Stimulated activated naive B cell treated with anti-CD40 and anti-IgM and Interleukin-4, amounts not matched to agents 10 μg/mL and 1 μg/mL and 100 μg/mL, for 72 hours (primary cell): ENCODE data around the gene PHF23.

Source experiments
- ATAC-seq, 2 donors: fragments of 150-1000 bp; cut with Tn5 transposase; replicated peaks; 2 replicates each; pipeline ENCODE4 v1.10.0; 2021; ENCODE audit warnings: moderate library complexity in 1 of 2
- DNase-seq: peaks from one replicate; pipeline ENCODE4 v3.0.0; 2021
- H3K27ac Mint-ChIP-seq: one replicate; pipeline ENCODE4 v1.8.0; 2022; ENCODE audit warnings: mild to moderate bottlenecking, mixed read lengths
- H3K27me3 Mint-ChIP-seq, 2 donors: one replicate each; pipeline ENCODE4 v1.8.0; 2022; ENCODE audit warnings: mixed read lengths in 2 of 2
- H3K36me3 Mint-ChIP-seq, 2 donors: one replicate each; pipeline ENCODE4 v1.8.0; 2022; ENCODE audit warnings: mixed read lengths in 2 of 2, mild to moderate bottlenecking in 1 of 2
- H3K4me1 Mint-ChIP-seq, 2 donors: one replicate each; pipeline ENCODE4 v1.8.0; 2022; ENCODE audit warnings: mixed read lengths in 2 of 2, mild to moderate bottlenecking in 1 of 2
- H3K4me3 Mint-ChIP-seq, 2 donors: one replicate each; pipeline ENCODE4 v1.8.0; 2022; ENCODE audit warnings: mild to moderate bottlenecking in 2 of 2, mixed read lengths in 2 of 2, moderate library complexity in 1 of 2
- H3K9me3 Mint-ChIP-seq, 2 donors: one replicate each; pipeline ENCODE4 v1.8.0; 2022; ENCODE audit warnings: mixed read lengths in 2 of 2, mild to moderate bottlenecking in 1 of 2

Gene PHF23

DNA sequence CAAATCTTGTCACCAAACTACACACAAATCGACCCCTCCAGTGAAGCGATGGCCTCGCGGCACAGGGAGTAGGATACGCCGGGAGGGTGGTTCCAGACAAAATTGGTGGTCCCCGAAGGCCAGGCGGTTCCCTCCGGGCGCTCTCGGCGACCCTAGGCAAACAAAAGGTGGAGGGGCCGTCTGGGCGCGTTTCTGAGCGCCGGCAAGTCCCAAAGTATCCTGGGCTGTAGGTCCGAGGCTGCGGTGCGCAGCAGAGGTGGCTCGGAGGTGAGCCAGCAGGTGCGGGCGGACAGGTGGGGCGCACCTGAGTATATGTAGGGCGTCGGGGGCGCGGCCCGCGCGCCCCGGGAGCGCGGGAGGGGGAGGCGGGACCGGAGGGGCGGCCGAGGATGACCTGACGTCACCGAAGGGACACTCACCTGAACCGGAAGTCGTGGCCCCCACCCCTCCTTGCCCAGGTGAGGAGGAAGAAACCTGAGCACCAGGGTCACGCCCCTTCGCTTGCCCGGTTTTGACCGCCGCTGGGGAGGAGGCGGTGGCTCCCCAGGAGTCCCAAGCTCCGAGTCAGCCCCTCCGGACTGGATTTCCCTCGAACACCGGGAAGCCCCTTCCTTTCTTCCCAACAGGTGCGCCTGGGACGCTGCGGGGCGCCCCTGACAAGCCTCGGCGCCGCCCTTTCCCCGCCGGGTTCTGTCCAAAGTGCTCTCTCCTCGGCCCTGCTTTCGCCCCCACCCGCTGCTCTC, 23.1 kb upstream of the PHF23 start, which contains the start of gene CLDN7:
Gene CLDN7 (minus strand): TSS at position 287 of the 743 bp plus-strand sequence. CDS start 435 bp downstream, outside the sequence.
- Mint-ChIP-seq H3K36me3 (peaks cover 8 to 10% of the 10 kb centered on the region in 2 donors), H3K4me3 (peak within 1 kb of the TSS; percentile 79 to 81), H3K9me3 (no peaks in the 10 kb centered on the region), H3K27me3 (peaks cover 19 to 37% of the 10 kb centered on the region in 2 donors), H3K4me1 (peaks cover 15 to 40% of the 10 kb centered on the region in 2 donors), H3K27ac (peak within 1 kb of the TSS; percentile 76)
- no peak for DNase-seq
- ATAC-seq, result no peak

DNA sequence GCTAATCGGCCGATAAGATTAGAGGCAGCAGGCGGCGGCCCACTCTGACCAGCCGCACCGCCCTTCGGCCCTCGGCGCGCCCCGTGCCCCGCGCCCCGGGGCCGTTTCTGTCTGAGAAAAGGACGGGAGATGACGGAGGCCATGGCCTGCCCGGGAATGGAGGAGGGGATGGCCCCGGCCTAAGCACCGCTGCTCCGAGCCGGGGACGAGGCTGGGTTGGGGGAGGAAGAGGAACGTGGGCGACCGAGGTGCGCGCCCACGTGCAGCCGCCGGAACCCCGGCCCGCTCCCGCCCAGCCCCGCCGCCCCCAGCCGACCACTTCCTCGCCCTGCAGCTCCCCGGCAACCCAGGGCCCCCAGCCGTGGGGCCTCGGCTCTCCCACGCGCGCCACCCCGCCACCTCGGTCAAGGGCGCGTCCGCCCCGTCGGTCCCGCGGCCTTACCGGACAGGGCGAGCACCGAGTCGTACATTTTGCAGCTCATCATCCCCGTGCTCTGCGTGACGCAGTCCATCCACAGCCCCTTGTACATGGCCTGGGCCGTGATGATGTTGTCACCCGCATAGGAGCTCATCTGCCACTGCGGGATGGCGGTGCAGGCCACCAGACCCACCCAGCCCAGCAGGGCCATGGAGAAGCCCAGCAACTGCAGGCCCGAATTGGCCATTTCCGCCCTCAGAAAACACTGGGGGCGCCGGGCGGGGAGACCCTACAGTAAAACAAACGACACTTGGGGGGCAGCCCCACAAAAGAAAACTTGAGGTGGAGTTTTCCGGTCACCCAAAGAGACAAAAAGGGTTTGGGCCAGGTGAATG, 22.3 kb upstream of the PHF23 start:
- DNase-seq, result no peak

DNA sequence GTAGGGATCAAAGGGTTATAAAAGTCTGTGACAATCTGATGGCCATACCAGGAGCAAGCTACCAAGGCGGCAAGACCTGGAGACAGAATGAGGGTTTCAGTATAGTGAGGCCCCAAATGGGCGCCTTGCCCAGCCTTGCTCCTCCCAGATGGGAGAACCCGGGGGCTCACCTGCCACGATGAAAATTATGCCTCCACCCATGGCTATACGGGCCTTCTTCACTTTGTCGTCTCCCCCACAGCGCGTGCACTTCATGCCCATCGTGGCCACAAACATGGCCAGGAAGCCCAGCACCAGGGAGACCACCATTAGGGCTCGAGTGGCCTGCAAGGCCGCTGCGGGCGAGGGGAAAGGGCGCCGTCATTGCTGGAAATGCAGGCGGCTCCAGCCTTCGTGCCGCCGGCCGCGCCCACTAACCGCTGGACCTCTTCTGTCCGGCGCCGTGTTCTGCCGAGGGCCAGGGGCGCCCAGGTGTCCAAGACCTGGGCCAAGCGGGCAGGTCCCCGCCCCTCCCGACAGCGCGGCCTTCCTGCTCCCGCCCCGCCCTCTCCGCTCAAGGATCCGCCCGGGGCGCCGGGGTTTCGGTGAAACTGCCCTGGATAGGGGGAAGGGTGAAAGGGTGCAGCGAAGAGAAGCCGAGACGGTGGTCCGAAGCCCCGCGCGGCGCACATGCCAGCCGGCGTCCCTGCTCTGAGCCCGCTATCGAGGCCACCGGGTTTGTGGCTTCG, 21.6 kb upstream of the PHF23 start:
- H3K27me3 Mint-ChIP-seq, result peaks cover 15 to 25% of the 10 kb centered on the region in 2 donors
- peaks cover 18 to 35% of the 10 kb centered on the region in 2 donors for H3K4me1 Mint-ChIP-seq
- H3K9me3 Mint-ChIP-seq, result no peaks in the 10 kb centered on the region
- H3K27ac Mint-ChIP-seq, result no peak overlapping the region
- no peak for DNase-seq
- peak; percentile 66 to 67 for ATAC-seq
- peak overlapping the region; percentile 66 to 81 for H3K4me3 Mint-ChIP-seq
- H3K36me3 Mint-ChIP-seq, result peaks cover 20 to 21% of the 10 kb centered on the region in 2 donors

More for the DNA sequence above, 22.3 kb upstream of the PHF23 start:
- peak; percentile 52 to 54 for ATAC-seq
- Mint-ChIP-seq H3K27me3 (peaks cover 16 to 33% of the 10 kb centered on the region in 2 donors), H3K4me1 (peaks cover 18 to 36% of the 10 kb centered on the region in 2 donors), H3K4me3 (peak overlapping the region; percentile 79 to 81), H3K27ac (peak overlapping the region; percentile 25), H3K36me3 (peaks cover 12 to 16% of the 10 kb centered on the region in 2 donors), H3K9me3 (no peaks in the 10 kb centered on the region)

DNA sequence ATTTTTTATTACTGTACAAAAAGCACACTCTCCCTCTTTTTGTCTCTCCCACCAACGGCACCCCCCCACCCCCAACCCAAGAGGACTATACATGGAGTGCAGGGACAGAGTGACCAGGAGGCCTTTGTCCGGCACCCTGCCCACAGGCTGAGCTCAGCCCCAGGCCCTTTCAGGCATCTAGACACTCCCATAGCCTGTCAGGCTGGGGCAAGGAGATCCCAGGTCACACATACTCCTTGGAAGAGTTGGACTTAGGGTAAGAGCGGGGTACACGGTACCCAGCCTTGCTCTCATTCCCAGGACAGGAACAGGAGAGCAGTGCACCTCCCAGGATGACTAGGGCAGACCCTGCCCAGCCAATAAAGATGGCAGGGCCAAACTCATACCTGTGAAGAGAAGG, 20.9 kb upstream of the PHF23 start:
- ATAC-seq, result no peak
- Mint-ChIP-seq H3K36me3 (peaks cover 20 to 21% of the 10 kb centered on the region in 2 donors), H3K4me3 (peak overlapping the region; percentile 50 to 66), H3K27me3 (peaks cover 15 to 25% of the 10 kb centered on the region in 2 donors), H3K27ac (peak overlapping the region; percentile 81), H3K9me3 (no peaks in the 10 kb centered on the region), H3K4me1 (peaks cover 18 to 35% of the 10 kb centered on the region in 2 donors)
- no peak for DNase-seq

DNA sequence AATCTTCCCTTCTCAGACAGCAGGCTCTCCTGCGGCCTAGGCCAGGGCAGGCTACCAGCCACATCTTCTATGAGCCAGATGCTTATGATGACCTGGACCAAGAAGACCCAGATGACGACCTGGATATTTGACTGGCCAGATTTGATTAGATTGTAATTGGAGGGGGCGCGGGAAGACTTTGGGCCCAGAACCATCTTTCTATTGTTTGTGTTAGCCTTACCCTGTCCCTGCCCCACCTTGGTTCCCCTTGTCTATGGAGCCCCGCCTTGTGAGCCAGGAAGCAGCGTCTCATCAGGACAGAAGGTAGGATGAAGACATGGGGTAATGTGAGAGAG, 20.3 kb upstream of the PHF23 start:
- H3K4me1 Mint-ChIP-seq, result peaks cover 18 to 40% of the 10 kb centered on the region in 2 donors
- no peak for DNase-seq
- ATAC-seq, result no peak
- H3K9me3 Mint-ChIP-seq, result no peaks in the 10 kb centered on the region
- peaks cover 15 to 25% of the 10 kb centered on the region in 2 donors for H3K27me3 Mint-ChIP-seq
- no peak overlapping the region for H3K4me3 Mint-ChIP-seq
- H3K36me3 Mint-ChIP-seq, result peaks cover 25% of the 10 kb centered on the region in 2 donors
- peak overlapping the region; percentile 7 for H3K27ac Mint-ChIP-seq

DNA sequence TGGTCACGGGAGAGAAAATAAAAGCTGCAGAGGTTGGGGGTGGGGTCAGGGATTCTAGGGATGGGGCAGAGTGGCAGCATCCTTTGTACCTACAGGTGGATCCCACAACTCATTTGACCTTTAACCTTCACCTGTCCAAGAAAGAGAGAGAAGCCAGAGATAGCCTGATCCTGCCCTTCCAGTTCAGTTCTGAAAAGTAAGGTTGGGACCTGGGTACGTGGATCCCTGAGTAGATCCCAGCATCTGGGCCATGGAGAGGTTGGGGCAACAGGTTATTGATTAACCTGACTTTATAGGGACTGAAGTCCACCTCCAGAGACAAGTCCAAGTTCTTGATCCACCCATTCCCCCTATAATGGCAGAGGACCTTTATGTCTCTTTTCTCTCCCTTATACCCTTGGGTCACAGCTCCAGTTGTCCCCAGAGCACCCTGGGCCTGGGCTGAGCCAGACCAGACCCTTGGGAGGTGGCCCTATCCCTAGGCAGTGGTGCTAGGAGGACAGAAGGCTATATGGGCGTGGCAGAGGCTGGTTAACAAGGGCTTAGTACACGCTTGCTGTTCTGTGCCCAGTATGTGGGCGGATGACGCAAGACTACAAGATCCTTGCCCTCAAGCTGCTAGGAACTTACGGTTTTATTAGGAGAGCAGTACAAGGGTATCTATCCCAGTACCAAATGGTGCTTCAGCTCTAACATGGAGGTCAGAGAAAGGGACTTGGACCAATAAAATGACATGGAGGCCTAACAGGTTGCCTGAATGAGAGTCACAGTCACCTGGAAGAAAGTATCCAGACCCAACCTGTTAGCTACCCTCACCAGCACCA, 19.7 kb upstream of the PHF23 start:
- Mint-ChIP-seq H3K9me3 (no peaks in the 10 kb centered on the region), H3K27ac (peak overlapping the region; percentile 20)
- no peak for ATAC-seq

DNA sequence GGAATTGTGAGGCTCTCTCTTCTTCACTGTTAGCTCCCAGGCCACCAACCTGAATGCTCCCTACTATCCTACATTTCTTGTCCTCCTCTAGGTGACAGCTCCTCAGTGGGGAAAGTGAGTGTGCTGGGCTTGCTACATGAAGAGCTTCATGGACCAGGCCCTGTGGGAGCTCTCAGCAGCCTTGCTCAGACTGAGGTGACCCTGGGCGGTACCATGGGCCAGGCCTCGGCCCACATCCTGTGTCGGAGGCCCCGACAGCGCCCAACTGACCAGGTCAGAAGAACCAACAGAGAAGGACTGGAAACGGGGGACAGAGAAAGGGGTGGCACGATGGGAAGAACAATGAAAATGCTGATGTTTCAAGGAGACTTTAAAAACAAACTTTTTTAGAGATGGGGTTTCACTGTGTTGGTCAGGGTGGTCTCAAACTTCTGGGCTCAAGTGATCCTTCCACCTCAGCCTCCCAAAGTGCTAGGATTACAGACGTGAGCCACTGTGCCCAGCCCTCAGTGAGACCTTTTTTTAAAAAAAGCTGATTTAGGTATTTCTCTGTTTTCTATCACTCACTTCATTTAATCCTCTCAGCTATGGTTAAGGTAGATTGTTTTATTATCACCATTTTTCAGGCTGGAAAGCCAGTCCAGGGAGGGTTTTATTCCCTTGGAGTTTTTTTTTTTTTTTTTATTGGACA, 17.7 kb upstream of the PHF23 start:
- Mint-ChIP-seq H3K9me3 (no peaks in the 10 kb centered on the region), H3K27me3 (peaks cover 0 to 3% of the 10 kb centered on the region in 2 donors), H3K36me3 (peaks cover 33 to 44% of the 10 kb centered on the region in 2 donors), H3K4me1 (peaks cover 19 to 40% of the 10 kb centered on the region in 2 donors), H3K4me3 (no peak overlapping the region), H3K27ac (peak overlapping the region; percentile 88)
- DNase-seq, result no peak
- ATAC-seq, result no peak

More for the DNA sequence above, 19.7 kb upstream of the PHF23 start:
- Mint-ChIP-seq H3K27me3 (peaks cover 13 to 21% of the 10 kb centered on the region in 2 donors), H3K36me3 (peaks cover 27 to 28% of the 10 kb centered on the region in 2 donors), H3K4me1 (peaks cover 18 to 40% of the 10 kb centered on the region in 2 donors), H3K4me3 (no peak overlapping the region)
- no peak for DNase-seq

DNA sequence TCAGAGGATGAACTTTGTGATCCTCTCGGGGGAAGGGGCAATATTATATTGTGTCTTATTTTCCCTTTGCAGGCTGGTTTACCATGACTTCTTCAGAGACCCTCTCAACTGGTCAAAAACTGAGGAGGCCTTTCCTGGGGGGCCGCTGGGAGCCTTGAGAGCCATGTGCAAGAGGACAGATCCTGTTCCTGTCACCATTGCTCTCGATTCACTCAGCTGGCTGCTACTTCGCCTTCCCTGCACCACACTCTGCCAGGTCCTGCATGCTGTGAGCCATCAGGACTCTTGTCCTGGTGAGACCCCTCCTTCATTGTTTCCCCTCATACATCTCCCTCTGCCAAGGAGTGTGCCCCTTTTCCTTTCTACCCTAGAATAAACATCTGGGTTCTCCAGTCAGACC, 15.3 kb upstream of the PHF23 start:
- ATAC-seq, result no peak
- Mint-ChIP-seq H3K36me3 (peaks cover 40 to 49% of the 10 kb centered on the region in 2 donors), H3K27me3 (no peaks in the 10 kb centered on the region)

DNA sequence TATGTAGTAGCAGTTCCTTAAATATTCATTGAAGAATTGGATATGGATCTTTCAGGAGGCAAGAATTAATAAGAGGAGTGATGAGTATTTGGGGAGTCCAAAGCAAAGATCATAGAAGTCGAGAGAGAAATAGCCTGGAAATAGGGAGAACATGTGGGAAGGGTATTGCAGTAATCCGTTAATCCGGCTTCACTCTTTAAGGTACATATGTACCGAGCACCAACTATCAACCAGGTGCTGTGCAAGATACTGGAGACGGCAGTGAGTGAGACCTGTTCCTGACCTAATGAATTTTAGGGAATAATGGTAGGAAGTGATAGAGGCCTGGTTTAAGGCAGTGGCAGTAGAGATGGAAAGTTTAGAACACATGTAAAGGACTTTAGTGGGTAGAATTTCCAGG, 13.8 kb upstream of the PHF23 start:
- peaks cover 23 to 53% of the 10 kb centered on the region in 2 donors for H3K4me1 Mint-ChIP-seq
- peak overlapping the region; percentile 100 for H3K27ac Mint-ChIP-seq
- H3K27me3 Mint-ChIP-seq, result no peaks in the 10 kb centered on the region
- no peaks in the 10 kb centered on the region for H3K9me3 Mint-ChIP-seq
- no peak for ATAC-seq
- peaks cover 36 to 46% of the 10 kb centered on the region in 2 donors for H3K36me3 Mint-ChIP-seq
- H3K4me3 Mint-ChIP-seq, result peak overlapping the region; percentile 92 to 98
- no peak for DNase-seq

More for the DNA sequence above, 15.3 kb upstream of the PHF23 start:
- H3K27ac Mint-ChIP-seq, result no peak overlapping the region
- H3K4me1 Mint-ChIP-seq, result peaks cover 14 to 41% of the 10 kb centered on the region in 2 donors
- DNase-seq, result no peak
- no peaks in the 10 kb centered on the region for H3K9me3 Mint-ChIP-seq
- no peak overlapping the region for H3K4me3 Mint-ChIP-seq

DNA sequence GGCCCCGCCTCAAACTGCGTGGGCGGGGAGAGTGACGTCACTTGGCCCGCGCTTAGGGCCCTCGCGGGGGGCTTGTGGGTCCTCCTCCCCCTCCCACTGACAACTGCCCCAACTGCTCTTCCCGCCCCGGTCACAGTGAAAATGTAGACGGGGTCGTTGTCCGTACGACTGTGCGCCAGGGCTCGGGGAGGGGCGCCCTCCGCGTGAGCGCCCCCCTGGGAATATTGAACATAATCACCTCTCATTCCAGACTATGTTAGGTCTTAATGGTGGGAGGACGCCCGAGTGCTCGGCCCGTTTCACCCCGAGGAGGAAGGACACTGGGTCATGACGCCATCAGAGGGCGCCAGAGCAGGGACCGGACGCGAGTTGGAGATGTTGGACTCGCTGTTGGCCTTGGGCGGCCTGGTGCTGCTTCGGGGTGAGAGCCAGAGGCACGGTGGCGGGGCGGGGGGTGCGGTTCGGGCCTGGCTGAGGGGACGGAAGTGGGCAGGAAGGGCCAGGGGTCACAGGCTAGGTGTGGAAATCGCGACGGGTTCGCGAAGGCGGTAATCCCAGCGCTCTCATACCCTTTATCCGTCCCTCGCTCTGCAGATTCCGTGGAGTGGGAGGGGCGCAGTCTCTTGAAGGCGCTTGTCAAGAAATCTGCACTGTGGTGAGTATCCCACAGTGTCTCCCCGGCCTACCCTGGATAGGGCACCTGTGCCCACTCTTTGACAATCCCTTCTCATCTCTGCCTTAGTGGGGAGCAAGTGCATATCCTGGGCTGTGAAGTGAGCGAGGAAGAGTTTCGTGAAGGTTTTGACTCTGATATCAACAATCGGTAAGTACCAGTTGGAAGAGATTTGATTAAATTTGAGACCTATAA, 13.2 kb upstream of the PHF23 start, which contains the start of gene ELP5:
Gene ELP5 (plus strand): TSS at position 40 of the 868 bp plus-strand sequence. CDS start 336 bp downstream, at position 376.
- DNase-seq (peak; percentile 98), ATAC-seq (peak; percentile 75 to 77)
- Mint-ChIP-seq H3K27ac (peak within 1 kb of the TSS; percentile 100), H3K9me3 (no peaks in the 10 kb centered on the region), H3K27me3 (no peaks in the 10 kb centered on the region), H3K36me3 (peaks cover 35 to 46% of the 10 kb centered on the region in 2 donors), H3K4me1 (peaks cover 23 to 53% of the 10 kb centered on the region in 2 donors), H3K4me3 (peak within 1 kb of the TSS; percentile 92 to 98)

DNA sequence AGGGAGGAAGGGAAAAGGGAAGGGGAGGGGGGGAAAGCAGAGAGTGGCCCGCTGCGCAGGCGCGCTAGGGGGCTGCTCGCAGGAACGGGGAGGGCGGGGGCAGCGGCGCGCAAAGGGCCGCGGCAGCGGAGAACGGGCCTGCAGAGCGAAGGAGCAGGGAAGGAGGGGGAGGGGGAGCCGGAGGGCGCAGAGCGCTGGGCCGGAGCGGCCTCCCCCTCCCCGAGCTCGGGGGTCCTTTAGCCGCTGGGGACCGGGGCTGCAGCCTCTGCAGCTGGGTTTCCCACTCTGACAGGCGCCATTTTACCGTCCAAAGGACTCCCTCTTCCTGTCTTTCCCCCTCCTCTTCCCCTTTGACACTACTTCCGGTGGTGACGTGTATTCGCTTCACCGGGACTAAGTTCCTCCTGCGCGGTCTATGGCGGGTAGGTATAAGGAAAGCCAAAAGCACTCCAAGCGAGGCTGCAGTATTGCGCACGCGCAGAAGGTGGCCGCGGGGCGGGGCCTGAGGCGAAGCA, 12.5 kb upstream of the PHF23 start, which contains the start of gene CTDNEP1:
Gene CTDNEP1 (minus strand): TSS at position 74 of the 515 bp plus-strand sequence. CDS start 438 bp downstream, outside the sequence.
- Mint-ChIP-seq H3K4me3 (peak within 1 kb of the TSS; percentile 92 to 98), H3K36me3 (peaks cover 31 to 48% of the 10 kb centered on the region in 2 donors), H3K9me3 (no peaks in the 10 kb centered on the region), H3K27me3 (no peaks in the 10 kb centered on the region), H3K27ac (peak within 1 kb of the TSS; percentile 100), H3K4me1 (peaks cover 23 to 57% of the 10 kb centered on the region in 2 donors)
- DNase-seq, result no peak
- ATAC-seq, result peak; percentile 93 to 95
